GM18519 (cell line): Measurements from ENCODE around the gene DDO.

ENCODE experiments used
- ATAC-seq: cut with Tn5 transposase; IDR thresholded peaks from one replicate; pipeline ENCODE4 v1.9.1; 2021; ENCODE audit warnings: mild to moderate bottlenecking, moderate library complexity; ENCODE audit not compliant: unreplicated experiment, low FRiP score

The DDO gene

GRCh38 chr6:110421749-110422443 lies 6.5 kb upstream of the DDO start:
- ATAC-seq = no peak

- no peak for ATAC-seq
Observed at GRCh38 chr6:110419028-110419739, 3.8 kb upstream of the DDO start.

GRCh38 chr6:110418594-110418993 lies 3.2 kb upstream of the DDO start:
- ATAC-seq = no peak

GRCh38 chr6:110414669-110415068 lies 706 bp downstream of the DDO start:
- ATAC-seq = no peak

GRCh38 chr6:110412360-110412759 lies 3.0 kb downstream of the DDO start:
- ATAC-seq = no peak

GRCh38 chr6:110410511-110410910 lies 4.9 kb downstream of the DDO start:
- ATAC-seq = no peak

- ATAC-seq = no peak
Observed at GRCh38 chr6:110409794-110410193, 5.6 kb downstream of the DDO start.

GRCh38 chr6:110408901-110409300 lies 6.5 kb downstream of the DDO start:
- ATAC-seq = no peak

- no peak for ATAC-seq
Observed at GRCh38 chr6:110404607-110405006, 10.8 kb downstream of the DDO start.

- ATAC-seq = no peak
Observed at GRCh38 chr6:110401585-110402176, 13.7 kb downstream of the DDO start.

GRCh38 chr6:110400208-110400607 lies 15.2 kb downstream of the DDO start:
- no peak for ATAC-seq

GRCh38 chr6:110399219-110400071 lies 15.9 kb downstream of the DDO start:
- no peak for ATAC-seq

GRCh38 chr6:110398778-110399177 lies 16.6 kb downstream of the DDO start:
- no peak for ATAC-seq

GRCh38 chr6:110395221-110395620 lies 20.2 kb downstream of the DDO start:
- no peak for ATAC-seq

GRCh38 chr6:110394409-110394808 lies 21.0 kb downstream of the DDO start:
- no peak for ATAC-seq

GRCh38 chr6:110392727-110393126 lies 22.6 kb downstream of the DDO start:
- ATAC-seq = no peak

- no peak for ATAC-seq
Observed at GRCh38 chr6:110390404-110390803, 25.0 kb downstream of the DDO start.

- no peak for ATAC-seq
Observed at GRCh38 chr6:110389689-110390382, 25.5 kb downstream of the DDO start.

GRCh38 chr6:110387986-110388385 lies 27.4 kb downstream of the DDO start:
- no peak for ATAC-seq

- ATAC-seq = no peak
Observed at GRCh38 chr6:110385458-110385863, 29.9 kb downstream of the DDO start.
